T-helper 1 cell treated with Interleukin-12 subunit alpha and Interleukin-12 subunit beta and Interleukin-4 antibody, amounts not matched to agents 30 μg/mL and 1 μg/mL, for 36 hours (primary cell): ENCODE results near the gene CLDN14.
A peak's percentile ranks its signal among the peaks of the same experiment; 100 is the strongest.

Source experiments
- H3K27ac Mint-ChIP-seq: one replicate; pipeline ENCODE4 v1.8.0; 2021; ENCODE audit warnings: mild to moderate bottlenecking, mixed read lengths
- H3K27me3 Mint-ChIP-seq: one replicate; pipeline ENCODE4 v1.8.0; 2021; ENCODE audit warnings: low read depth, mixed read lengths
- H3K36me3 Mint-ChIP-seq: one replicate; pipeline ENCODE4 v1.8.0; 2021; ENCODE audit warnings: low read depth, mixed read lengths
- H3K4me1 Mint-ChIP-seq: one replicate; pipeline ENCODE4 v1.8.0; 2021; ENCODE audit warnings: low read depth, mixed read lengths
- H3K4me3 Mint-ChIP-seq: one replicate; pipeline ENCODE4 v1.8.0; 2021; ENCODE audit warnings: mild to moderate bottlenecking, moderate library complexity, mixed read lengths
- H3K9me3 Mint-ChIP-seq: one replicate; pipeline ENCODE4 v1.8.0; 2021; ENCODE audit warnings: mixed read lengths

Gene CLDN14

GRCh38 chr21:36450511-36450910 is 29.4 kb downstream of the CLDN14 start:
- no peaks in the 10 kb centered on the region for H3K36me3 Mint-ChIP-seq
- no peaks in the 10 kb centered on the region for H3K4me1 Mint-ChIP-seq
- H3K27ac Mint-ChIP-seq, result no peak overlapping the region
- no peak overlapping the region for H3K4me3 Mint-ChIP-seq
- no peaks in the 10 kb centered on the region for H3K9me3 Mint-ChIP-seq
- peaks cover 4% of the 10 kb centered on the region for H3K27me3 Mint-ChIP-seq

DNA sequence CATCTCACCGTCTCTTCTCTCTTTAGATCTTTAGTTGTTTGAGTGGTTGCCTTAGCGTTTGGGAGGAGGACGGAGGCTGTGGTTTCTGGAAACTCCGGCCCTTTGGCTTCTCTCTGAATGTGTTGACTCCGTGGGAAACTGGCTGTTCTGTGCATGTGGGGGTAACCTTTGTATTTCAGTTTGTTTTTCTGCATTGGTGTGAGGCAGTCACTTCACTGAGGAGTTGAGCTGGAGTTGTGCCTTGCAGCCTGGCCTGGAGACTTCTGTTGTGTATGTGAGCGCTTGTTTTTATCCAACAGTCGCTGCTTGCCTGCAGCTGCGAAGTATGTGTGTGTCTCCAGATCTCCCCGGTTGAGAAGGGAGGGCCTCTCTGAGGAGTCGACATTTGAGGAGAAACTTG is 33.6 kb downstream of the CLDN14 start:
- Mint-ChIP-seq H3K9me3 (no peaks in the 10 kb centered on the region), H3K27me3 (peaks cover 3% of the 10 kb centered on the region), H3K27ac (no peak overlapping the region), H3K36me3 (no peaks in the 10 kb centered on the region), H3K4me1 (no peaks in the 10 kb centered on the region), H3K4me3 (no peak overlapping the region)

DNA sequence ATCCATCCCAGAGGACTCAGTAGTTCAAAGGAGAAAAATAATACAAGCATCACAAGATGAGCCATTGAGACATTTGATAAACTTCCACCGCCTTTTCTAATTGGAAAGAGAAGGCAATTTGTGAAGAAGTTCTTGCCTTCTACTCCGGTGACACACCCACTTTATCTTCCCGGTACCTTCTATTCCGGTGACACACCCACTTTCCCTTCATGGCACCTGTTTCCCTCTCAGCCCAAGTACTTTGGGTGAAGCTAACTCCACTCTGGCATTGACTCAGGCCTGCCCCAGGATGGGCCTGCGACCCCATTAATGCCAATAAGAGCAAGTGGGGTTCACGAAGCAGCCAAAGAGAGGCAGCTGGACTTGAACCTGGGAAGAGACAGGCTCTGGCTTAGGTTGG is 38.2 kb downstream of the CLDN14 start:
- Mint-ChIP-seq H3K9me3 (no peaks in the 10 kb centered on the region), H3K4me1 (no peaks in the 10 kb centered on the region), H3K27ac (no peak overlapping the region), H3K27me3 (peaks cover 6% of the 10 kb centered on the region), H3K4me3 (no peak overlapping the region), H3K36me3 (no peaks in the 10 kb centered on the region)

DNA sequence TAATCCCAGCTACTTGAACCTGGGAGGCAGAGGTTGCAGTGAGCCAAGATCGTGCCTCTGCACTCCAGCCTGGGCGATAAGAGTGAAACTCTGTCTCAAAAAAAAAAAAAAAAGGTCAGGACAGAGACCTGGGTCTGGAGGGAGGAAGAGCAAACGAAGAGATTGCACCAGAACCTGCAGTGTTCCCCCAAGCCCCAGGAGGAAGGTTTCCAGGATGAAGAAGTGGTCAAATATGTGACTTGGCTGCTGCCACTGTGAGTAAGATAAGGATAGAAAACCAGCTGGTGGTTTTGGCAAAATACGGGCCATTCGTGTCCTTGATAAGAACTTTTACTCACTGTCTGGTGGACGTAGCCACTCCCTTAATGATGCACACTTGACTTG is 42.2 kb downstream of the CLDN14 start:
- H3K4me3 Mint-ChIP-seq, result no peak overlapping the region
- peaks cover 3% of the 10 kb centered on the region for H3K27me3 Mint-ChIP-seq
- no peaks in the 10 kb centered on the region for H3K9me3 Mint-ChIP-seq
- no peaks in the 10 kb centered on the region for H3K4me1 Mint-ChIP-seq
- no peaks in the 10 kb centered on the region for H3K36me3 Mint-ChIP-seq
- no peak overlapping the region for H3K27ac Mint-ChIP-seq

DNA sequence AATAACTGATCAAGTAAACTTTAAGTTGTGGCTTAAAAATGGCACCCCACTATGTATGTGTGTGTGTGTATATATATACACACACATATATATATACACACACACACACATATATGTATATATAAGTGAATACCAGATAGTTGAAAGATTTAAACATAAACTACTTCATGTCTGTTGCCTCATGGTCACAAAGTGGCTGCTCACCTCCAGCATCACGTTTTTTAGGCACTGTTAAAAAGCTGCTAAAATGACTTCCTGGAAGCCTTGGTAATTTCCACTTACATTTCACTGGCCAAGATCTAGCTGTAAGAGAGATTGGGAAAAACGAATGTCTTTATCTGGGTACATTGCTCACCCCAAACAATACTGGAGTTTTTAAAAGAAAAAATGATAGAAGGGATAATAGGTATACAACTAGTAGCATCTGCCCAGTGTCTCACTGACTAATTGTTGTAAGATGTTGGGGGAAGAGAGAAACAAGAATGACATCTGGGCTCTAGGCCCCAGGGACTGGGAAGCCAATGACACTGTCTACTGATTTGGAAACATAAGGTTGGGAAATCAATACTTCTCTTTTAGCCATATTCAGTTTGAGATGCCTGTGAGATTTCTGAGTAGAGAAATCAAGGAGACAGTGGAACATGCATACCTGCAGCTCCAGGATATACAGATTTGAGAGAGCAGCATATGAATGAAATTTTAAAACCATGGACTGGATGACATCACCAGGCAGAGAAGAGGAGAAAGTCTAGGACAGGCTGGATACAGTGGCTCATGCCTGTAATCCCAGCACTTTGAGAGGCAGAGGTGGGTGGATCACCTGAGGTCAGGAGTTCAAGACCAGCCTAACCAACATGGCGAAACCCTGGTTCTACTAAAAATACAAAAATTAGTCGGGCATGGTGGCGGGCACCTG is 42.8 kb downstream of the CLDN14 start:
- no peaks in the 10 kb centered on the region for H3K9me3 Mint-ChIP-seq
- H3K4me1 Mint-ChIP-seq, result no peaks in the 10 kb centered on the region
- no peak overlapping the region for H3K4me3 Mint-ChIP-seq
- H3K27ac Mint-ChIP-seq, result no peak overlapping the region
- H3K27me3 Mint-ChIP-seq, result peaks cover 7% of the 10 kb centered on the region
- H3K36me3 Mint-ChIP-seq, result no peaks in the 10 kb centered on the region

- H3K4me1 Mint-ChIP-seq, result peaks cover 12% of the 10 kb centered on the region
- no peaks in the 10 kb centered on the region for H3K9me3 Mint-ChIP-seq
- H3K27ac Mint-ChIP-seq, result no peak overlapping the region
- H3K27me3 Mint-ChIP-seq, result peaks cover 15% of the 10 kb centered on the region
- no peak overlapping the region for H3K4me3 Mint-ChIP-seq
- H3K36me3 Mint-ChIP-seq, result no peaks in the 10 kb centered on the region
Measured at GRCh38 chr21:36434144-36434543, 45.8 kb downstream of the CLDN14 start.

- Mint-ChIP-seq H3K27ac (no peak overlapping the region), H3K4me1 (peaks cover 17% of the 10 kb centered on the region), H3K27me3 (peaks cover 15% of the 10 kb centered on the region), H3K4me3 (no peak overlapping the region), H3K9me3 (no peaks in the 10 kb centered on the region), H3K36me3 (no peaks in the 10 kb centered on the region)
Measured at GRCh38 chr21:36433059-36433709, 46.7 kb downstream of the CLDN14 start.

DNA sequence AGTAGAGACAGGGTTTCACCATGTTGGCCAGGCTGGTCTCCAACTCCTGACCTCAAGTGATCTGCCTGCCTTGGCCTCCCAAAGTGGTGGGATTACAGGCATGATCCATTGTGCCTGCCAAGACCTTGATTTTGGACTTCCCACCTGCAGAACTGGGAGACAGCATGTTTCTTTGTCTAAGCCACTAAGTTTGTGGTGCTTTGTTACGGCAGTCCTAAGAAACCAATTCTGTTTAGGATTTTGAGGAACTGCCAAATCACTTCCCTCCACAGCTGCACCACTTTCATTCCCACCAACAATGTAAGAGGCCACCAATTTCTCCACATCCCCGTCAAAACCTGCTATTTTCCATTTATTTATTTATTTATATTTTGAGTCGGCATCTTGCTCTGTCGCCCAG is 48.7 kb downstream of the CLDN14 start:
- peaks cover 17% of the 10 kb centered on the region for H3K4me1 Mint-ChIP-seq
- H3K9me3 Mint-ChIP-seq, result no peaks in the 10 kb centered on the region
- no peak overlapping the region for H3K27ac Mint-ChIP-seq
- H3K4me3 Mint-ChIP-seq, result no peak overlapping the region
- peaks cover 12% of the 10 kb centered on the region for H3K27me3 Mint-ChIP-seq
- no peaks in the 10 kb centered on the region for H3K36me3 Mint-ChIP-seq

DNA sequence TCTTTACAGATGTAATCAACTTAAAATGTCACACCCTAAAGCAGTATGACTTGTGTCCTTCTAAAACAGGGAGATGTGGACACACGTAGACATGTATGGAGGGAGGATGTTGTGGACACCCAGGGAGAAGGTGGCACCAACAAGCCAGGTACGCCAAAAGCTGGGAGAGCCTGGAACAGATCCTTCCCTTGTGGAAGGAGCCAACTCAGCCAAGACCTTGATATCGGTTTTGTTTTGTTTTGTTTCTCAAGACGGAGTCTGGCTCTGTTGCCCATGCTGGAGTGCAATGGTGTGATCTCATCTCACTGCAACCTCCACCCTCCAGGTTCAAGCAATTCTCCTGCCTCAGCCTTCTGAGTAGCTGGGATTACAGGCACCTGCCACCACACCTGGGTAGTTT is 49.1 kb downstream of the CLDN14 start:
- H3K27me3 Mint-ChIP-seq, result peaks cover 12% of the 10 kb centered on the region
- no peaks in the 10 kb centered on the region for H3K36me3 Mint-ChIP-seq
- no peaks in the 10 kb centered on the region for H3K9me3 Mint-ChIP-seq
- no peak overlapping the region for H3K27ac Mint-ChIP-seq
- no peak overlapping the region for H3K4me3 Mint-ChIP-seq
- peaks cover 17% of the 10 kb centered on the region for H3K4me1 Mint-ChIP-seq

DNA sequence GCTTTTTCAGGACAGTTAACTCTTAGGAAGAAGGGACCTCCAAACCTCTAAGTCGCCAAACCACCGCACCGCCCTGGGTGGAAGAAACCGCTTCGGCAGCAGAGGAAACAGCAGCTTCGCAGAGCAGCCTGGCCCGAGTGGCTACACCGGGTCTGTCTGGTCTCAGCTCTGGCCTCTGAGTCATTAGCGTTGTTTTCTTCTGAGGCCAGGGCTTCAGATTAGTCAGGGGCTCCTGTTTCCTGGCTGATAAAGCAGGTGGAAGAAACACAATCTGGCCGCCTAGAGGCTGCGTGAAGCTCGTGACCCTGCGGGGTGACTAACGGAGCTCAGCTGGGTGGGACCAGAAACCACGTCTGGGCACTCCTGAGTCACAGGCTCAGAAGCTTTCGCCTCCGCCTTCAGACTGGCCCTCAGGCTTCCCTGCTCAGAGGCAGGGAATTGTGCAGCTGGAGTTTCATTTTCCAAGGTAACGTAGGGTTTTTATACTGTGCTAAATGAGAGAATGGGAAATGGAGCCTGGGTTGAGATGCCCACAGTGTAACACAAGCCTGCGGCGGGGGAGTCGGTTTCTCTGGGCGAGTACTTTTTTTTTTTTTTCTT is 49.9 kb downstream of the CLDN14 start:
- Mint-ChIP-seq H3K9me3 (no peaks in the 10 kb centered on the region), H3K4me3 (peak overlapping the region; percentile 51), H3K27me3 (peaks cover 12% of the 10 kb centered on the region), H3K4me1 (peaks cover 17% of the 10 kb centered on the region), H3K36me3 (no peaks in the 10 kb centered on the region), H3K27ac (peak overlapping the region; percentile 32)

GRCh38 chr21:36428761-36429432 is 51.0 kb downstream of the CLDN14 start:
- H3K36me3 Mint-ChIP-seq, result no peaks in the 10 kb centered on the region
- H3K27ac Mint-ChIP-seq, result peak overlapping the region; percentile 11
- H3K4me1 Mint-ChIP-seq, result peaks cover 18% of the 10 kb centered on the region
- no peak overlapping the region for H3K4me3 Mint-ChIP-seq
- no peaks in the 10 kb centered on the region for H3K9me3 Mint-ChIP-seq
- peaks cover 12% of the 10 kb centered on the region for H3K27me3 Mint-ChIP-seq

DNA sequence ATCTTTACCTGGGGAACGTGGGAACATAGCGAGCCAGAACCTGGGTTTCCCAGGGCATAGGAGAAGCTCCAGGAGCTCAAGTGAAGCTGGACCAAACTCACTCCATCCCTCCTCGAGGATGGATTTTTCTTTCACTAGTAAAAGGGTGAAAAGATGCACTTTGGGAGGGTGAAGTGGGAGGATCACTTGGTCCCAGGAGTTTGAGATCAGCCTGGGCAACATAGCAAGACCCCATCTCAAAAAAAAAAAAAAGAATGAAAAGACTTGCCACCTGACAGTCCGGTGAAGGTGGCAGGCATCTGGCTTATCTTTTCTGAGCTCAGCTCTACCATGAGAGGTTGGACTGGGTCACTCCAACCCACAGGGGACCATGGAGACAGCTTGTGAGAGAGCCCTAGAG is 52.4 kb downstream of the CLDN14 start:
- H3K27ac Mint-ChIP-seq, result no peak overlapping the region
- H3K27me3 Mint-ChIP-seq, result peaks cover 12% of the 10 kb centered on the region
- no peak overlapping the region for H3K4me3 Mint-ChIP-seq
- H3K4me1 Mint-ChIP-seq, result peaks cover 21% of the 10 kb centered on the region
- H3K9me3 Mint-ChIP-seq, result no peaks in the 10 kb centered on the region
- H3K36me3 Mint-ChIP-seq, result peaks cover 1% of the 10 kb centered on the region

- Mint-ChIP-seq H3K4me1 (peaks cover 16% of the 10 kb centered on the region), H3K27me3 (peaks cover 2% of the 10 kb centered on the region), H3K4me3 (no peak overlapping the region), H3K27ac (no peak overlapping the region), H3K36me3 (peaks cover 1% of the 10 kb centered on the region), H3K9me3 (no peaks in the 10 kb centered on the region)
Measured at GRCh38 chr21:36425286-36425685, 54.6 kb downstream of the CLDN14 start.

DNA sequence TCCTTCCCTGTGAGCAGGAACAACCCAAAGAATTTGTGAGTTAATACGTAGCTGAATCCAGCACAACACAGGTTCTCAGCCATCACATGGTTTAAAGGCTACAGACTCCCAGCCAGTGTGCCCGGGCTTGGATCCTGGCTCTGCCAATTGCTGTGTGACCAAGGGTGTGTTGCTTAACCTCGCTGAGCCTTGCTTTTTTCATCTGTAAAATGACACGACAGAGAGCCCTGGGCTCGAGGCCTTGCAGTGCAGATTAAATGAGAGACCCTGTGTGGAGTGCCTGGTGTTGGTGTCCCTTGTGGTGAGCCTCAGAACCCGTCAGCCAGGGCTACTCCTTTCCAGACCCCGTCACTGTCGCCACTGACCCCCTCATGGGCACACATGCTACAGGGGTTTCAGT is 55.3 kb downstream of the CLDN14 start:
- Mint-ChIP-seq H3K4me3 (no peak overlapping the region), H3K27me3 (no peaks in the 10 kb centered on the region), H3K27ac (no peak overlapping the region), H3K9me3 (no peaks in the 10 kb centered on the region), H3K4me1 (peaks cover 10% of the 10 kb centered on the region), H3K36me3 (peaks cover 1% of the 10 kb centered on the region)
